Activated B cell treated with CpG ODN at 0.5 μM for 24 hours (primary cell): ENCODE data around the gene HMOX1. TPM values are rescaled to one million over a fixed set of nuclear protein-coding genes. Genes with fewer than 3 reads are reported as not detected.

ENCODE experiments used
- ATAC-seq: fragments of 200-7000 bp; cut with Tn5 transposase; one replicate; pipeline ENCODE4 v1.10.0; 2021; ENCODE audit warnings: low read depth, mild to moderate bottlenecking, moderate library complexity
- CTCF ChIA-PET: fragments of 350-600 bp; sonication (Branson Sonifier 250); formaldehyde crosslinking; loops from one replicate; lab custom pipeline; 2021; ENCODE audit warnings: antibody characterized with exemption; lab: Charles Lee
- POLR2A ChIA-PET: fragments of 350-600 bp; sonication (Branson Sonifier 250); formaldehyde crosslinking; loops from one replicate; lab custom pipeline; 2021; ENCODE audit warnings: antibody characterized with exemption; lab: Charles Lee
- DNase-seq: peaks from one replicate; pipeline ENCODE4 v3.0.0; 2022
- H3K27ac Mint-ChIP-seq: one replicate; pipeline ENCODE4 v1.8.0; 2020; ENCODE audit warnings: mixed read lengths
- H3K27me3 Mint-ChIP-seq: one replicate; pipeline ENCODE4 v1.8.0; 2021; ENCODE audit warnings: mixed read lengths
- H3K36me3 Mint-ChIP-seq: one replicate; pipeline ENCODE4 v1.8.0; 2021; ENCODE audit warnings: low read depth, mixed read lengths
- H3K4me1 Mint-ChIP-seq: one replicate; pipeline ENCODE4 v1.8.0; 2021; ENCODE audit warnings: mixed read lengths
- H3K4me3 Mint-ChIP-seq: one replicate; pipeline ENCODE4 v1.8.0; 2020; ENCODE audit warnings: mild to moderate bottlenecking, mixed read lengths
- H3K9me3 Mint-ChIP-seq: one replicate; pipeline ENCODE4 v1.8.0; 2020; ENCODE audit warnings: mixed read lengths
- CTCF ChIP-seq: fragments of 200-600 bp; IDR thresholded peaks from one replicate; pipeline ENCODE4 v1.8.0; 2022; ENCODE audit warnings: antibody characterized with exemption, mild to moderate bottlenecking
- intact Hi-C: fragments of 100-400 bp; cut with micrococcal nuclease; formaldehyde crosslinking; loops from one replicate; pipeline ENCODE4 v1.15.1; 2024
- total RNA-seq: library from RNA; stranded (reverse); gene quantifications from 2 replicates; pipeline ENCODE4 v1.2.3, GENCODE V29; 2022

The HMOX1 gene
- total RNA-seq, 1 donor from 2014 or later, result 13.3 TPM

- ATAC-seq, result no peak
- no peak for DNase-seq
- Mint-ChIP-seq H3K27me3 (no peaks in the 10 kb centered on the region), H3K4me3 (no peak overlapping the region), H3K36me3 (no peaks in the 10 kb centered on the region), H3K9me3 (no peaks in the 10 kb centered on the region), H3K27ac (peak overlapping the region; percentile 41), H3K4me1 (peaks cover 45% of the 10 kb centered on the region)
- ChIA-PET POLR2A (interaction anchor here (2.3 to 3.0 kb wide), 3 partner anchors 23 to 31 kb away, joined by 16 to 39 read pairs (median 17); no protein-coding TSS in a partner anchor), CTCF (interaction anchor here (1.4 to 2.0 kb wide), 3 partner anchors 21 to 31 kb away, joined by 3 to 7 read pairs (median 6); partner anchors contain the start of gene MCM5)
- no peak for TF ChIP-seq CTCF
- intact Hi-C loops, result no loop called here
These were observed 1.5 kb upstream of the HMOX1 start for GRCh38 chr22:35379146-35379993.

DNA sequence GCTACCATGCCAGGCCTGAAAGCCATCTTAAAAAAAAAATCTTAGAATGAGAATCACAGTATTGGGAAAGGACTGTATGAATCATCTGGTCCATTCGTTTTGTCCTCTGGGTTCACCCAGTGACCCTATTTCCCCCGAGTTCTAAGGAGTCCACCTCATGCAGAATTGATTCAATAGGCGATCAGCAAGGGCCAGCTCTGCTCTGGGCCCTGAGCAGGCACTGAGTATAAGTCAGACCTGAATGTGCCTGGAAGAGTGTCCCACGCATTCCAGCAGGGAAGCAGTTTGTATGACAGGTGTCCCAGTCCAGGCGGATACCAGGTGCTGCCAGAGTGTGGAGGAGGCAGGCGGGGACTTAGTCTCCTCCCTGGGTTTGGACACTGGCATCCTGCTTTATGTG is 883 bp upstream of the HMOX1 start:
- Mint-ChIP-seq H3K36me3 (peaks cover 2% of the 10 kb centered on the region), H3K9me3 (no peaks in the 10 kb centered on the region), H3K27ac (peak overlapping the region; percentile 41), H3K4me1 (peaks cover 45% of the 10 kb centered on the region), H3K4me3 (no peak overlapping the region), H3K27me3 (no peaks in the 10 kb centered on the region)
- CTCF ChIA-PET, result interaction anchor here (0.9 to 2.0 kb wide), 5 partner anchors 20 to 74 kb away, joined by 3 to 7 read pairs (median 6); partner anchors contain the start of gene MCM5
- DNase-seq (no peak), ATAC-seq (no peak)
- POLR2A ChIA-PET, result interaction anchor here (0.6 to 3.0 kb wide), 7 partner anchors 8 to 30 kb away, joined by 4 to 39 read pairs (median 13); partner anchors contain the start of gene MCM5
- TF ChIP-seq CTCF, result no peak
- intact Hi-C loops, result no loop called here

- ATAC-seq (peak; percentile 1), DNase-seq (no peak)
- CTCF ChIA-PET, result interaction anchor here (0.7 to 2.0 kb wide), 2 partner anchors 29 to 30 kb away, joined by 5 to 6 read pairs; no protein-coding TSS in a partner anchor
- H3K9me3 Mint-ChIP-seq, result no peaks in the 10 kb centered on the region
- peaks cover 42% of the 10 kb centered on the region for H3K4me1 Mint-ChIP-seq
- POLR2A ChIA-PET, result interaction anchor here (0.6 to 3.0 kb wide), 13 partner anchors 10 to 1707 kb away, joined by 3 to 39 read pairs (median 4); no protein-coding TSS in a partner anchor
- H3K27me3 Mint-ChIP-seq, result no peaks in the 10 kb centered on the region
- peak overlapping the region; percentile 81 for H3K4me3 Mint-ChIP-seq
- intact Hi-C loops, result loop anchor here (1.0 kb wide), 3 partner anchors 18 to 29 kb away; no protein-coding TSS in a partner anchor
- no peak for TF ChIP-seq CTCF
- peaks cover 2% of the 10 kb centered on the region for H3K36me3 Mint-ChIP-seq
- H3K27ac Mint-ChIP-seq, result peak overlapping the region; percentile 59
These were observed 621 bp downstream of the HMOX1 start for GRCh38 chr22:35381424-35382009.

DNA sequence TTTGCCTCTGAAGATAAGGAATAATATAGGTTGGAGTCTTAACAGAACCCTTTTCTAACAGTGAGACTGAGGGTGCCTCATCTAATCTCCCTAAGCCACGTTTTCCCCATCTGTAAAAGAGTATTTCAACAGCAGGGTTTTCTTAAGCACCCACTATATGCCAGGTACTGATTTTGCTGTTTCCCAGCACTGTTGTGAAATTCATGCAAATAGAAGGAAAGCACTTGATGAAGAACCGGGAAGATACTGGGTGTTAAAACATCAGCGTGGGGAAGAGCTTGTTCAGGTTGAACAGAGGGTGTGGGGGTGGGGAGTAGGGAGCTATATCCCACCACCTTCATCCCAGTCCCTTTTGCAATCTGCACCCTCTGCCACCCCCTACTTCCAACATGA is 2.8 kb downstream of the HMOX1 start:
- POLR2A ChIA-PET, result no interaction called here
- CTCF ChIA-PET, result no interaction called here
- TF ChIP-seq CTCF, result no peak
- DNase-seq, result no peak
- Mint-ChIP-seq H3K4me1 (peaks cover 21% of the 10 kb centered on the region), H3K9me3 (no peaks in the 10 kb centered on the region), H3K36me3 (peaks cover 3% of the 10 kb centered on the region), H3K4me3 (no peak overlapping the region), H3K27ac (no peak overlapping the region), H3K27me3 (no peaks in the 10 kb centered on the region)
- intact Hi-C loops, result no loop called here
- no peak for ATAC-seq

GRCh38 chr22:35384527-35384926 is 3.6 kb downstream of the HMOX1 start:
- POLR2A ChIA-PET, result no interaction called here
- no peak for ATAC-seq
- intact Hi-C loops, result no loop called here
- CTCF ChIA-PET, result interaction anchor here (1.0 kb wide), 1 partner anchor 13 kb away, joined by 4 read pairs; no protein-coding TSS in a partner anchor
- no peak for DNase-seq
- H3K4me3 Mint-ChIP-seq, result no peak overlapping the region
- no peaks in the 10 kb centered on the region for H3K27me3 Mint-ChIP-seq
- H3K27ac Mint-ChIP-seq, result no peak overlapping the region
- no peak for TF ChIP-seq CTCF
- no peaks in the 10 kb centered on the region for H3K9me3 Mint-ChIP-seq
- H3K36me3 Mint-ChIP-seq, result peaks cover 4% of the 10 kb centered on the region
- peaks cover 18% of the 10 kb centered on the region for H3K4me1 Mint-ChIP-seq
